ENCODE measurements around the gene NGF.

Gene NGF

DNA sequence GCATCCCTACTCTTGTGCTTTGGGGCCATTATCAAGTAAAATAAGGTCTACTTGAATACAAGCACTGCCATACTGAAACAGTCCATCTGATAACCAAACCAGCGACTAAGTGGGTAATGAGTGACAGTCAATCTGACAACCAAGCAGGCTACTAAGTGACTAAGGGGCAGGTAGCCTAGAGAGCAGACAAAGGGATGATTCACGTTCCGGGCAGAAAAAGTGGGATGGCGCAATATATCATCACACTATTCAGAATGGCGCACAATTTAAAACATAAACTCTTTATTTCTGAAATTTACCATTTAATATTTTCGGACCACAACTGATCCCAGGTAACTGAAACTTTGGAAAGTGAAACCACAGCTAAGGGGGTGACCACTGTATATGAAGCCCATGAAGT, 17.7 kb downstream of the NGF start:
- no peaks in the 10 kb centered on the region for H3K79me2 ChIP-seq (ENCODE audit: insufficient read depth, low read length)
- H3K4me2 ChIP-seq (ENCODE audit: low read depth, low read length, poor library complexity, severe bottlenecking): no peak overlapping the region

GRCh38 chr1:115319706-115320105, 18.3 kb downstream of the NGF start:
- Histone ChIP-seq H3K4me3 (ENCODE audit: low read length, poor library complexity, severe bottlenecking) (no peak overlapping the region), H4K20me1 (ENCODE audit: insufficient read depth, low read length, poor library complexity, severe bottlenecking) (no peaks in the 10 kb centered on the region), H3K27me3 (ENCODE audit: insufficient read depth, low read length, poor library complexity, severe bottlenecking) (no peaks in the 10 kb centered on the region), H2AFZ (ENCODE audit: low read length) (no peak overlapping the region), H3K36me3 (ENCODE audit: insufficient read depth, low read length) (no peaks in the 10 kb centered on the region), H3K79me2 (ENCODE audit: insufficient read depth, low read length) (no peaks in the 10 kb centered on the region), H3K9me3 (ENCODE audit: insufficient read depth, low read depth, low read length) (no peaks in the 10 kb centered on the region), H3F3A (ENCODE audit: low read depth) (no peaks in the 10 kb centered on the region), H3K9me2 (replicated peaks; ENCODE audit: low read depth, low read length) (no peaks in the 10 kb centered on the region), H3K9ac (ENCODE audit: low read depth, low read length, poor library complexity, severe bottlenecking) (no peak overlapping the region), H3K4me1 (ENCODE audit: insufficient read depth, low read length, poor library complexity, severe bottlenecking) (peaks cover 8% of the 10 kb centered on the region), H3K4me2 (ENCODE audit: low read depth, low read length, poor library complexity, severe bottlenecking) (no peak overlapping the region)
- no peak for TF ChIP-seq EZH2phosphoT487 (IDR thresholded peaks at IDR 0.05; ENCODE audit: borderline replicate concordance)
- TF ChIP-seq, protein P1, sequence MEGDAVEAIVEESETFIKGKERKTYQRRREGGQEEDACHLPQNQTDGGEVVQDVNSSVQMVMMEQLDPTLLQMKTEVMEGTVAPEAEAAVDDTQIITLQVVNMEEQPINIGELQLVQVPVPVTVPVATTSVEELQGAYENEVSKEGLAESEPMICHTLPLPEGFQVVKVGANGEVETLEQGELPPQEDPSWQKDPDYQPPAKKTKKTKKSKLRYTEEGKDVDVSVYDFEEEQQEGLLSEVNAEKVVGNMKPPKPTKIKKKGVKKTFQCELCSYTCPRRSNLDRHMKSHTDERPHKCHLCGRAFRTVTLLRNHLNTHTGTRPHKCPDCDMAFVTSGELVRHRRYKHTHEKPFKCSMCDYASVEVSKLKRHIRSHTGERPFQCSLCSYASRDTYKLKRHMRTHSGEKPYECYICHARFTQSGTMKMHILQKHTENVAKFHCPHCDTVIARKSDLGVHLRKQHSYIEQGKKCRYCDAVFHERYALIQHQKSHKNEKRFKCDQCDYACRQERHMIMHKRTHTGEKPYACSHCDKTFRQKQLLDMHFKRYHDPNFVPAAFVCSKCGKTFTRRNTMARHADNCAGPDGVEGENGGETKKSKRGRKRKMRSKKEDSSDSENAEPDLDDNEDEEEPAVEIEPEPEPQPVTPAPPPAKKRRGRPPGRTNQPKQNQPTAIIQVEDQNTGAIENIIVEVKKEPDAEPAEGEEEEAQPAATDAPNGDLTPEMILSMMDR (conservative IDR thresholded peaks at IDR 0.05; ENCODE audit: low read length): no peak

More for the DNA sequence above, 17.7 kb downstream of the NGF start:
- H3K9me2 ChIP-seq (replicated peaks; ENCODE audit: low read depth, low read length): no peaks in the 10 kb centered on the region
- H3K27me3 ChIP-seq (ENCODE audit: insufficient read depth, low read length, poor library complexity, severe bottlenecking): no peaks in the 10 kb centered on the region
- H3K4me1 ChIP-seq (ENCODE audit: insufficient read depth, low read length, poor library complexity, severe bottlenecking): peaks cover 8% of the 10 kb centered on the region
- H3K9ac ChIP-seq (ENCODE audit: low read depth, low read length, poor library complexity, severe bottlenecking): no peak overlapping the region
- H2AFZ ChIP-seq (ENCODE audit: low read length): no peak overlapping the region
- no peak for TF ChIP-seq EZH2phosphoT487 (IDR thresholded peaks at IDR 0.05; ENCODE audit: borderline replicate concordance)
- TF ChIP-seq, protein P1 (conservative IDR thresholded peaks at IDR 0.05; ENCODE audit: low read length): no peak
- no peaks in the 10 kb centered on the region for H3F3A ChIP-seq (ENCODE audit: low read depth)
- no peaks in the 10 kb centered on the region for H4K20me1 ChIP-seq (ENCODE audit: insufficient read depth, low read length, poor library complexity, severe bottlenecking)
- no peaks in the 10 kb centered on the region for H3K9me3 ChIP-seq (ENCODE audit: insufficient read depth, low read depth, low read length)
- H3K4me3 ChIP-seq (ENCODE audit: low read length, poor library complexity, severe bottlenecking): no peak overlapping the region
- H3K36me3 ChIP-seq (ENCODE audit: insufficient read depth, low read length): no peaks in the 10 kb centered on the region

DNA sequence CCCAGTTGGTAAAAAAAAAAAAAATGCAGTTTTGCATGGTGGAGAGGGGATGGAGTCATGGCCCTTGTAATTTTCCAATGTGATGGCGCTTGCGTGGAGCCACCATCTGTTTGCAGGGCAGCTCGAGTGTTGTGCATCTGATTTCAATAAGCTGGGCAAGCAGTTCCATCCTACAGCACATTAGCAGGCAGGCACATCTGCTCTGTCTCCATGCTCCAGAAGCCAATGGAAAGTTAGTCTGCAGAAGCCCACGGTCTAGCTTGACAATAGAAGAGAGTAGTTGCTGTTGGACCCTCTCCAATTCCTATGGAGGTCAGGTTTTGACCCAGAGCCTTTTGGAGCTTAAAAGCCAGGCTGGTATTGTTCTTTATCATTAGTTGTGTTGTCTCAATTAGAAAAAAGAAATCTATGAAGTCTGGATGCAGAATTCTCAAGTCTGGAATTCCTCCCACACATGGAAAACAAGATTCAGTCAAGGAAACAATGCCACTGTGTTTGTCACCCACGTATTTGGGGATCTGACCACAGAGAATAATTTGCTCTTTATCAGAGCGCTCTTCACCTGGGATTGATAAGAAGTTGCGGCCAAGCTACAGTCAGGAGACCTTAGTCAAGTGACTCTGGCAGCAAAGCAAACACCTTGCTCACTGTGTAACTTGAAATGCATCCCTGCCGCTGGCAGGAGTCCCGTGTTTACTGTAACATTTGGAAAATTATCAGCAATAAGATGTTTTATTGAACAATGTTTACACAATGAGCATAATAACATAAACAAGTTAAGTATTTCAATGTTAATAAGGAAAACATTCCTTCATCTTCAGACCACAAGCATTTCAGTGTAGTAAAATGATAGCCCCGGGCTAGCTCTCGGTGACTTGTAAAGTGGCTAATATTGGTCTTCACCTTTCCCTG, 20.7 kb downstream of the NGF start:
- no peaks in the 10 kb centered on the region for H3F3A ChIP-seq (ENCODE audit: low read depth)
- no peaks in the 10 kb centered on the region for H4K20me1 ChIP-seq (ENCODE audit: insufficient read depth, low read length, poor library complexity, severe bottlenecking)
- no peaks in the 10 kb centered on the region for H3K9me3 ChIP-seq (ENCODE audit: insufficient read depth, low read depth, low read length)
- H3K4me2 ChIP-seq (ENCODE audit: low read depth, low read length, poor library complexity, severe bottlenecking): no peak overlapping the region
- H3K36me3 ChIP-seq (ENCODE audit: insufficient read depth, low read length): no peaks in the 10 kb centered on the region
- no peak for TF ChIP-seq EZH2phosphoT487 (IDR thresholded peaks at IDR 0.05; ENCODE audit: borderline replicate concordance)
- TF ChIP-seq, protein P1 (conservative IDR thresholded peaks at IDR 0.05; ENCODE audit: low read length): no peak
- H3K9ac ChIP-seq (ENCODE audit: low read depth, low read length, poor library complexity, severe bottlenecking): no peak overlapping the region
- H3K79me2 ChIP-seq (ENCODE audit: insufficient read depth, low read length): no peaks in the 10 kb centered on the region
- H3K9me2 ChIP-seq (replicated peaks; ENCODE audit: low read depth, low read length): no peaks in the 10 kb centered on the region
- H3K27me3 ChIP-seq (ENCODE audit: insufficient read depth, low read length, poor library complexity, severe bottlenecking): no peaks in the 10 kb centered on the region
- no peak overlapping the region for H3K4me3 ChIP-seq (ENCODE audit: low read length, poor library complexity, severe bottlenecking)
- no peak overlapping the region for H2AFZ ChIP-seq (ENCODE audit: low read length)
- H3K4me1 ChIP-seq (ENCODE audit: insufficient read depth, low read length, poor library complexity, severe bottlenecking): no peaks in the 10 kb centered on the region
